Measurements from ENCODE around the gene ARHGEF9.
"Not testable (repeated sequence)": the region's sequence is repeated elsewhere in the genome, so short reads cannot be mapped to it uniquely, and the experiment has no call there.

ARHGEF9 gene

DNA sequence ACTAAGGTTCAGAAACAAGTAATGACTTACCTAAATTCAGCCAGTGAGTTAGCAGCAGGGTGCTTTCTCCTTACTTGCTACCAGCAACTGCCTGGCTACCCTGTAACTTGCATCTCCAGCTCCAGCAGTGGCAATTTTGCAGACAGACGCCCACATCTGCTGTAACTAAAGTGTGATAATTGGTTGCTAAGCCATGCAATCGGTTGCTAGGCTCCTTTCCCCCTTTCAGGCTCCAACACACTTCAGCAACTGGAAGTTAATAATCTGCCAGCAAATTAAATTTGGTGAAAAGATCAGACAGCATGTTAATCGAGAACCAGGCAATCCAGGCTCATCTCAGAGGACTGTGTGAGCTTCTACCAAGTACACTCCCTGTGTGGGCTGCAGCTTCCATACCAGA is 24.2 kb upstream of the ARHGEF9 start:
- Mint-ChIP-seq H3K27me3 (ENCODE audit: low read depth, poor library complexity) (peaks cover 4% of the 10 kb centered on the region), H3K9me3 (peaks cover 25% of the 10 kb centered on the region), H3K36me3 (ENCODE audit: low read depth) (no peaks in the 10 kb centered on the region), H3K27ac (no peak overlapping the region), H3K4me1 (peaks cover 6% of the 10 kb centered on the region), H3K4me3 (no peak overlapping the region)
- TF ChIP-seq, protein P1, sequence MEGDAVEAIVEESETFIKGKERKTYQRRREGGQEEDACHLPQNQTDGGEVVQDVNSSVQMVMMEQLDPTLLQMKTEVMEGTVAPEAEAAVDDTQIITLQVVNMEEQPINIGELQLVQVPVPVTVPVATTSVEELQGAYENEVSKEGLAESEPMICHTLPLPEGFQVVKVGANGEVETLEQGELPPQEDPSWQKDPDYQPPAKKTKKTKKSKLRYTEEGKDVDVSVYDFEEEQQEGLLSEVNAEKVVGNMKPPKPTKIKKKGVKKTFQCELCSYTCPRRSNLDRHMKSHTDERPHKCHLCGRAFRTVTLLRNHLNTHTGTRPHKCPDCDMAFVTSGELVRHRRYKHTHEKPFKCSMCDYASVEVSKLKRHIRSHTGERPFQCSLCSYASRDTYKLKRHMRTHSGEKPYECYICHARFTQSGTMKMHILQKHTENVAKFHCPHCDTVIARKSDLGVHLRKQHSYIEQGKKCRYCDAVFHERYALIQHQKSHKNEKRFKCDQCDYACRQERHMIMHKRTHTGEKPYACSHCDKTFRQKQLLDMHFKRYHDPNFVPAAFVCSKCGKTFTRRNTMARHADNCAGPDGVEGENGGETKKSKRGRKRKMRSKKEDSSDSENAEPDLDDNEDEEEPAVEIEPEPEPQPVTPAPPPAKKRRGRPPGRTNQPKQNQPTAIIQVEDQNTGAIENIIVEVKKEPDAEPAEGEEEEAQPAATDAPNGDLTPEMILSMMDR (IDR thresholded peaks at IDR 0.05) = no peak
- DNase-seq = no peak

DNA sequence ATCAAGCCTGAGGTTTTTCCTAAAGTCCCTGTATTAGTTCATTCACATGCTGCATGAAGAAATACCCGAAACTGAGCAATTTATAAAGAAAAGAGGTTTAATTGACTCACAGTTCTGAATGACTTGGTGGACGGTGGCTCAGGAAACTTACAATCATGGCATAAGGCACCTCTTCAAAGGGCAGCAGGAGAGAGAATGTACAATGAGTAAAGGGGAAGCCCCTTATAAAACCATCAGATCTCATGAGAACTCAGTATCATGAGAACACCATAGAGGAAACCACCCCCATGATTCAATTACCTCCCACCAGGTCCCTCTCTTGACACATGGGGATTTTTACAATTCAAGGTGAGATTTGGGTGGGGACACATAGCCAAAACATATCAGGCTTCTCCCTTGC is 10.4 kb upstream of the ARHGEF9 start:
- not testable (repeated sequence) for H3K27ac Mint-ChIP-seq; H3K4me3 Mint-ChIP-seq; H3K36me3 Mint-ChIP-seq (ENCODE audit: low read depth); H3K4me1 Mint-ChIP-seq; DNase-seq
- H3K27me3 Mint-ChIP-seq (ENCODE audit: low read depth, poor library complexity) = peaks cover 14% of the 10 kb centered on the region
- H3K9me3 Mint-ChIP-seq = peaks cover 36% of the 10 kb centered on the region

GRCh38 chrX:63785708-63786040 is 660 bp upstream of the ARHGEF9 start:
- Mint-ChIP-seq H3K27ac (no peak overlapping the region), H3K36me3 (ENCODE audit: low read depth) (peaks cover 12% of the 10 kb centered on the region), H3K9me3 (peaks cover 40% of the 10 kb centered on the region), H3K4me1 (peaks cover 16% of the 10 kb centered on the region), H3K27me3 (ENCODE audit: low read depth, poor library complexity) (peaks cover 3% of the 10 kb centered on the region), H3K4me3 (peak overlapping the region; percentile 82)
- no peak for DNase-seq
- TF ChIP-seq, protein P1 (IDR thresholded peaks at IDR 0.05) = no peak

- H3K4me1 Mint-ChIP-seq = peaks cover 16% of the 10 kb centered on the region
- H3K4me3 Mint-ChIP-seq = peak overlapping the region; percentile 82
- H3K9me3 Mint-ChIP-seq = peaks cover 53% of the 10 kb centered on the region
- peaks cover 3% of the 10 kb centered on the region for H3K27me3 Mint-ChIP-seq (ENCODE audit: low read depth, poor library complexity)
- DNase-seq = peak; percentile 12
- no peak overlapping the region for H3K27ac Mint-ChIP-seq
- TF ChIP-seq, protein P1 (IDR thresholded peaks at IDR 0.05) = no peak
- peaks cover 22% of the 10 kb centered on the region for H3K36me3 Mint-ChIP-seq (ENCODE audit: low read depth)
Measured at GRCh38 chrX:63784346-63784901, 590 bp downstream of the ARHGEF9 start.

DNA sequence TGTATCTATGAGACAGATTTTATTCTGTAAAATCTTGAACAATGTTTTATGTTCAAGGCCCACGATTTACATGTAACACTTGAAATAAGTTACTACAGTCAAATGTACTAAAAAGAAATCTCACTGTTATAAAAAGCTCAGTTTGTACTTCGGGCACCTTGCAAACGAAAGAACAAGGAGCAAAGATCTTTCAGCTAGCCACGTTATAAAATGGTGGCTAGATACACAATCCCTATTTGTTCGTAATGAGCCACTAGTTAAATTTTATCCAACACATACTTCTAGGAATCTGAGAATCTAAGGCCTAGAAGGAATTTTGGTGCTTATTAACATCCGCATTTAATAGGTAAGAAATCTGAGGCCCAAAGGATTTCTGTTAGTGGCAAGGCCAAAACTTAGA is 2.5 kb downstream of the ARHGEF9 start:
- H3K27ac Mint-ChIP-seq = no peak overlapping the region

DNA sequence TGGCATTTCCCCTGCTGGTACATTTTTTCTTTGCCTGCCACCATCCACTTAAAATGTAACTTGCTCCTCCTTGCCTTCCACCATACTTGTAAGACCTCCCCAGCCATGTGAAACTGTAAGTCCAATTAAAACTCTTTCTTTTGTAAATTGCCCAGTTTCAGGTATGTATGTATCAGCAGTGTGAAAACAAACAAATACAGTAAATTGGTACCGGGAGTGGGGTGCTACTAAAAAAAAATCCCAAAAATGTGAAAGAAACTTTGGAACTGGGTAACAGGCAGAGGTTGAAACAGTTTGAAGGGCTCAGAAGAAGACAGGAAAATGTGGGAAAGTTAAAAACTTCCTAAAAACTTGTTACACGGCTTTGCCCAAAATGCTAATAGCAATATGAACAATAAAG is 16.3 kb downstream of the ARHGEF9 start:
- H3K4me3 Mint-ChIP-seq = no peak overlapping the region
- peaks cover 3% of the 10 kb centered on the region for H3K27me3 Mint-ChIP-seq (ENCODE audit: low read depth, poor library complexity)
- H3K4me1 Mint-ChIP-seq = peaks cover 6% of the 10 kb centered on the region
- no peak overlapping the region for H3K27ac Mint-ChIP-seq
- H3K9me3 Mint-ChIP-seq = peaks cover 82% of the 10 kb centered on the region
- TF ChIP-seq, protein P1 (IDR thresholded peaks at IDR 0.05) = no peak
- DNase-seq = no peak
- H3K36me3 Mint-ChIP-seq (ENCODE audit: low read depth) = peaks cover 58% of the 10 kb centered on the region

More for the DNA sequence above, 2.5 kb downstream of the ARHGEF9 start:
- Mint-ChIP-seq H3K9me3 (peaks cover 71% of the 10 kb centered on the region), H3K36me3 (ENCODE audit: low read depth) (peaks cover 41% of the 10 kb centered on the region), H3K4me3 (no peak overlapping the region), H3K4me1 (peaks cover 16% of the 10 kb centered on the region), H3K27me3 (ENCODE audit: low read depth, poor library complexity) (no peaks in the 10 kb centered on the region)
- DNase-seq = no peak
- TF ChIP-seq, protein P1 (IDR thresholded peaks at IDR 0.05) = no peak
